NCI-H2081 treated with DMSO at 0.1 percent for 48 hours (cell line): ENCODE results near the gene SHC3.

Experiments
- DNase-seq: peaks from one replicate; lab custom pipeline; 2025; lab: John Stamatoyannopoulos, UW

Gene SHC3

GRCh38 chr9:89106224-89106851, 72.3 kb downstream of the SHC3 start:
- DNase-seq = no peak

DNA sequence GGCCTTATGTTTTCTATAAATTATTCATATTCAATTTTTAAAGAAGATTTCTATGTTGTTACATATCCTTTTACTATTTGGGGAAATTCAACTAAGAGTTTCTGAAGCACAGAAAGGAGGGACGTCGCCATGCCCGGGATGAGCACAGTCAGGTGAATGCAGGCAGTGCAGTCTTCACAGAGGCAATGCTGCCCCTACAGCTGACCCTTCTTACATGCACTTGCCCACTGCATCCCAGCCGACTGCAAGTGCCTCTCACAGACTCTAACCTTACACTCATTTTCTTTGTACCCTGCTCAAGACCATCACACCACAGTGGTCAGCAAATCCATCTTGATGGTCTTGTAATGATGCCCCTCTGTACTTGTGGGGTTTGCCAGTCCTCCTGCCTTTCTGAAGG, 73.8 kb downstream of the SHC3 start:
- DNase-seq = no peak

- no peak for DNase-seq
Observed at GRCh38 chr9:89097219-89097618, 81.4 kb downstream of the SHC3 start.

GRCh38 chr9:89096807-89097206, 81.8 kb downstream of the SHC3 start:
- no peak for DNase-seq

- no peak for DNase-seq
Observed at GRCh38 chr9:89095761-89096528, 82.7 kb downstream of the SHC3 start.

- no peak for DNase-seq
Observed at GRCh38 chr9:89093201-89093975, 85.2 kb downstream of the SHC3 start.

- DNase-seq = no peak
Observed at GRCh38 chr9:89089176-89089575, 89.4 kb downstream of the SHC3 start.

DNA sequence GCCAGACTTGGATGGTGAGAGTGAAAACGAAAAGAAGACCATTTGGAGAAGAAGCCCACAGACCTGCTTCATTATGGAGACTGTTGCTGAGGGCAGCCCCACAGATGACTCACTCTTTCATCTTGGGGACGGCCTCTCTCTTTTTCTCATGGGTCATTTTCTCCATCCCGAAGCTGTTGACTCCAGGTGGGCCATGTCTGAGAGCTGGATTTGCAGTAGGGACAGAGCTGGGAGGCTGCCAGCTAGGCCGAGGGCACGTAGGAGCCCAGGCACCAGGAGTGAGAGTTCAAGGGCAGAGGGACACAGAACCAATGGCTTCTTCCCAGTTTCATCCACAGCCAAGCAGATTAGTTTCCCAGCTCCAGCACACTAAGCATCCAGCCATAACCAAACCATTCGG, 95.0 kb downstream of the SHC3 start:
- DNase-seq = no peak

GRCh38 chr9:89080193-89080592, 98.4 kb downstream of the SHC3 start:
- no peak for DNase-seq

- no peak for DNase-seq
Observed at GRCh38 chr9:89079391-89079790, 99.2 kb downstream of the SHC3 start.

- no peak for DNase-seq
Observed at GRCh38 chr9:89078860-89079259, 99.8 kb downstream of the SHC3 start.

- no peak for DNase-seq
Observed at GRCh38 chr9:89078421-89078820, 100.2 kb downstream of the SHC3 start.

DNA sequence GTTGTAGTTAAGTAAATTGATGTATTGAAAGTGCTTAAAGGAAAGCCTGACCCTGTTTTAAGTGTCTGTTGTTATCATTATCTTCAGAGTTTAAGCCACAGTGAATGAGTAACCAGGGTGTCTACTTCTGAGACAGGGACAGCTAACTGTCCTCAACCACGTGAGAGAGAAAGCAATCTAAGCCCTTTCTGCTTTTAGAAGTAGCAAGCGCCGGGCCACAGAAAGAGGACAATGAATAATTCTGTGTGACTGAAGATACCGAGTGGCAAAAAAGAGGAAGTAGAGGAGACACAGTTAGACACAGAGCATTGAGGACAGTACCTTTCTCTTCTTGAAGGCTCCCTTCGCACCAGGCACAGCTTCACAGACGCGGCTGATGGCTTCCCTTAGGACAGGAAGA, 101.1 kb downstream of the SHC3 start:
- no peak for DNase-seq

DNA sequence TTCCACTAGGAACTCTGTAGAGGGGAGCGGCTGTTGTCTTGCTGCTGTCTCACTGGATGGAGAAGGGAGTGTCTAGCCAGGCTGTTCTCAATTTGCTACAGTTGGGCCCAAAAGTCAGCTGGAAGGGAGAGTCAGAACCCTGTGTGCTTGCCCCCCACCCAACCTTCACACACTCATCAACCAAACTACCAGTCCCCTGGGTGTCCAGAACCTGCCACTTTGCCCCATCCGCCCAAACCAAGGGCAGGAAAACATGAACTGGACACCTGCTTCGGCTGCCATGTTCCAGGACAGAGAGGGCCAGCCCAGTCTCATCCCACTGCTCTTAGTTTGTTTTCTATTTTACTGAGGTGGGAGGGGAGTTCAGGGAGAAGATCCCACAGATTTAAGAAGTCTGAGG, 105.2 kb downstream of the SHC3 start:
- DNase-seq = no peak

GRCh38 chr9:89071591-89071990, 107.0 kb downstream of the SHC3 start:
- no peak for DNase-seq

- DNase-seq = no peak
Observed at GRCh38 chr9:89066835-89067234, 111.8 kb downstream of the SHC3 start.

DNA sequence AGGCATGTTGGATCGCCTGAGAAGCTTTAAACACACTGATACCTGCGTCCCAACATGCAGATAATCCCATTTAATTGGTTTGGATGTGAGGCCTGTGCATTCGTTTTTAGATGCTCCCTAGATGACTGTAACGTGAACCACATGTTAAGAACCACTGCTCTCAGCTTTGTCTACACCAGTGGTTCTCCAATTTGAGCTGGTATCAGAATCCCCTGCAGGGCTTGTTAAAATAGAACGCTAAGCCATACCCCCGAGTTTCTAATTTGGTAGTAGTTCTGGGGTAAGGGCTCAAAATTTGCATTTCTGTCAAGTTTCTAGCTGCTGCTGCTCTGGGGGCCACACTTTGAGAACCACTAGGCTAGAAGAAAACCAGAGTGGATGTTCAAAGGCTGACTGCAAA, 112.7 kb downstream of the SHC3 start:
- DNase-seq = no peak

DNA sequence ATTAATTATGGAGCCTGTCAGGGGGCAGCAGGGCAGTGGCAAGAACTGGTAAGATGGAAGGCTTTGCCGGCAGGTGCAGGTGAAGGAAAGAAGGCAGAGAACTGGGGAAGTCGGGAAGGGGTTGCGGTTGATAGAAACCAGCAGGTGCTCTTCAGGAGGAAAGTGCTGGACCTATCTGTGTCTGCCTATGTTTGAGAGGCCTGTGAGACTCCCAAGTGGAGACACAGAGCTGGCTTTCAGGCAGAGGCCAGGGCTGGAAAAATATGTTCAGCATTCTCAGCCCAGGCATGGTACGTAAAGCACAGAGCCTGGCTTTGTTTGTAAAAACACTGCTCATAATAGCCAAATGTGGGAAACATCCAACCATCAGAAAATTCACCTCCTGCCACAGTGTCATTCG, 117.8 kb downstream of the SHC3 start:
- no peak for DNase-seq

DNA sequence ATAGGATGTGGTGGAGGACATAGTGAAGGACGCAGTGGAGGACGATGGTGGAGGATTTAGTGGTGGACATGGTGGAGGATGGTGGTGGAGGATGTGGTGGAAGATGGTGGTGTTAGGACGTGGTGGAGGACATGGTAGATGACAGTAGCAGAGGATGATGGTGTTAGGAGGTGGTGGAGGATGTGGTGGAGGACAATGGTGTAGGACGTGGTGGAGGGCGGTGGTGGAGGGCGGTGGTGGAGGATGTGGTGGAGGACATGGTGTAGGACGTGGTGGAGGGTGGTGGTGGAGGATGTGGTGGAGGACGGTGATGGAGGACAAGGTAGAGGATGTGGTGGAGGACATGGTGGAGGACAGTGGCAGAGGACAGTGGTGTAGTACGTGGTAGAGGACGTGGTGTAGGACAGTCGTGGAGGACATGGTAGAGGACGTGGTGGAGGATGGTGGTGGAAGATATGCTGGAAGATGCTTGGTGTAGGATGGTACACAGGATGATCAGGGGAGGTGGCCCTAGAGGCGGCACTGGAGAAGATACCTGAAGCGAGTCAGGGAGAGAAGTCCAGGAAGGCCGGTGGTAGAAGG, 118.6 kb downstream of the SHC3 start:
- DNase-seq = no peak

DNA sequence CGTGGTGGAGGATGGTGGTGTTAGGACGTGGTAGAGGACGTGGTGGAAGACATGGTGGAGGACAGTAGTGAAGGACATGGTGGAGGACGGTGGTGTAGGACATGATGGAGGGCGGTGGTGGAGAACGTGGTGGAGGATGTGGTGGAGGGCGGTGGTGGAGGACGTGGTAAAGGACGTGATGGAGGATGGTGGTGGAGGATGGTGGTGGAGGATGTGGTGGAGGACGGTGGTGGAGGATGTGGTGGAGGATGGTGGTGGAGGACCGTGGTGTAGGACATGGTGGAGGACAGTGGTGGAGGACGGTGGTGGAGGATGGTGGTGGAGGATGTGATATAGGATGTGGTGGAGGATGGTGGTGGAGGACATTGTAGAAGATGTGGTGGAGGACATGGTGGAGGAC, 119.7 kb downstream of the SHC3 start:
- DNase-seq = no peak

GRCh38 chr9:89054865-89055495, 123.6 kb downstream of the SHC3 start:
- DNase-seq = no peak

DNA sequence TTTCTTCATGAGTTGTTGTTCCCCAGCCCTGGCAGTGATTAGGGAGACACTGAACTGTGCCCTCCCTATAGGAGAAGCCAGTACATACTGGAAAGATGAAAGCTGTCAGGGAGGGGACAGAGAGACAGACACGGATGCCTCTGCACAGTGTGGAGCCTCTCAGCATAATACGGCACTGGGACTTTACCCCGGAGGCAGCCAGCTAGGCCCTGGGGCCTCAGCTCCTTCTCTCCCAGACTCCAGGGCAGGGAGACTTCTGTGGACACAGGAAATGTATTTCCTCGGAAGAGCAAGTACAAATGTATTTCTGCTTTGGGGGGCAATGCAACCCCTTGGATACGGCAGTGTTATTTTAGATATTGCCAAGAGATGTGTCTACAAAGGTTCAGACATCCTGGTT, 125.3 kb downstream of the SHC3 start:
- DNase-seq = no peak
